Measurements from ENCODE around the gene TAP2.

GRCh38 chr6:32887616-32888015 lies 49.1 kb upstream of the TAP2 start:
- no peak for TF ChIP-seq POLR2A (IDR thresholded peaks at IDR 0.05)
- TF ChIP-seq POLR2AphosphoS5 (IDR thresholded peaks at IDR 0.05; ENCODE audit: insufficient read depth in 1 of 2, low read depth in 1 of 2): no peak
- no peak for TF ChIP-seq CTCF (IDR thresholded peaks at IDR 0.05)
